Measurements from ENCODE around the gene SYNPR.

SYNPR gene

DNA sequence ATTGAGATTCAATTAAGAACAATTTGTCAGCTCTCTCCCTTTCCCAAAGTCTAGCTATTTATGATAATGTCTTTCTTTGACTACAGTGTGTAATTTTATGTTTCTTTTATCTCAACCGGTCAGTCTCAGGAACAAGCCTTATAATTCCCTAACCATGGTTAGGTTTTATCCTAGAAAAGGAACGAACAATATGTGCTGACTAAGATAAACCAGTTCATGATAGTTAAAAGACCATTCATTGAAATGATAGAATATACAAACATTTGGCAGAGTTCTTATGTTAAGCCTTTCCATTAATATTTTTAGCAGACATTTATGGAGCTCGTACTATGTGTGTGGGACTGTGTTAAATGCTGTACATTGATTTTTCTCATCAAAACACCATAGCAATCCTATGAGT is 106.3 kb downstream of the SYNPR start:
- DNase-seq (ENCODE audit: low read depth, low spot score) = no peak

- DNase-seq (ENCODE audit: low read depth, low spot score) = no peak
Observed at GRCh38 chr3:63385629-63386028, 107.5 kb downstream of the SYNPR start.

GRCh38 chr3:63386568-63386967 is 108.5 kb downstream of the SYNPR start:
- DNase-seq (ENCODE audit: low read depth, low spot score) = no peak

GRCh38 chr3:63387568-63387967 is 109.5 kb downstream of the SYNPR start:
- DNase-seq (ENCODE audit: low read depth, low spot score) = no peak

DNA sequence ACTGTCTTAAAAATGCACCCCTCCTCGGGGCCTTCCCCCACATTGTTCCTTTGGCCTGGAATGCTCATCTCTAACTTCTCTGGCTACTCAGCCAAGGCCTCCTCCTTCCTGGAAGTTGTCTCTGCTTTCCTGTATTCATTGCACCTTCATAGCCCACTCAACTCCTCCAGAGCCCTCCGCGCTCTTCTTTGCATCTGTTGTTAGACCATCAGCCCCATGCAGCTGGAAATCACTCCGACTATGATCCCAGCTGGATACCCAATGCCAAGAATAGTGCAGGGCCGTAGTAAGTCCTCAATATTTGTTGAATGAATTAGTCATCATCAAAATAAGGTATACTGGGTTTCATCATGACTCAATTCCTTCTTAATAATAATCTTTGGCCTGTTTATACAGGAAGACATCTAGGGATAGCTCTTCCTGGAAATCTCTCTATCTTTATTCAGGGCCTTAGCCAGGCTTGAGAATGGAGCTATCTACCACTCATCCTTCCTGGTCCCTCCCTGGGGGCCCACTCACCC is 112.7 kb downstream of the SYNPR start:
- DNase-seq (ENCODE audit: low read depth, low spot score) = peak; percentile 9

- DNase-seq (ENCODE audit: low read depth, low spot score) = no peak
Observed at GRCh38 chr3:63395960-63396359, 117.9 kb downstream of the SYNPR start.

DNA sequence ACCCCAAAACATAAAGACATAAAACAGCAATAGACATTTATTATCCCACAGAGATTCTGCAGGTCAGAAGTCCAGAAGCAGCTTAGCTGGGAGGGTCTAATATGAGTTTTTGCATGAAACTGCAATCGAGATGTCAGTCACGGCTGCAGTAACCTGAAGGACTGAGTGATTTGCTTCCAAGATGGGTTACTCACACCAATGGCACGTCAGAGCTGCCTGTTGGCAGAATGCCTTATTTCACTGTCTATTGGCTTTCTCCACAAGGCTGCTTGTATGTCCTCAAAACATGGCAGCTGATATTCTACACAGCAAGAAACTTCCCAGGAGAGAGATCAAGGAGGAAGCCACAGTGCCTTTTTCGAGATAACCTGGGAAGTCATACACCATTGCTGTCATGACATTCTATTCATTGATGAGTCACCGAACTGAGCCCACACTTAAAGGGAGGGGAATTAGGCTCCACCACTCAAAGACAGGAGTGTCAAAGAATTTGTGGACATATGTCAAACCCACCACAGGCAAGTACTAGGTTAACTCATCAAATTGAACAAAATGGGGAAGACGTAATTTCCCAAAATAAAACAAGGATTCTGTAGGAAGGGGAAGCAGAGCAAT is 122.2 kb downstream of the SYNPR start:
- no peak for DNase-seq (ENCODE audit: low read depth, low spot score)

DNA sequence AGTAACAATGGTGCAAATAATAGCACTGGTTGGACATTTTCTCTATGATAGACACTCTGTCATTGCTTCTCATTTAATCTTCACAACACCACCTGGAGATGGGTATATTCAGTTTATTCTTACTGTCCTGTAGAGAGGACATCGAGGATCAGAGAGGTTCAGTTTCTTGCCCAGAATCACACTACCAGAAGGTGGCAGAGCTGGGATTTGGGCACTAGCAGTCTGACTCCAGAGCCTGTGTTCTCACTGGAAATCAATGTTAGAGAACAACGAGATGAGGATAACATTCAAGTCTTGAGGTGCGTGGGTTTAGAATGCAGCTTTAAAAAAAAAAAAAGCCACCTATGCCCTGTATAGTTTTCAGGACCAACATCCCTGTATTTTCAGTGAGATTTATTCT is 127.8 kb downstream of the SYNPR start:
- DNase-seq (ENCODE audit: low read depth, low spot score) = no peak

DNA sequence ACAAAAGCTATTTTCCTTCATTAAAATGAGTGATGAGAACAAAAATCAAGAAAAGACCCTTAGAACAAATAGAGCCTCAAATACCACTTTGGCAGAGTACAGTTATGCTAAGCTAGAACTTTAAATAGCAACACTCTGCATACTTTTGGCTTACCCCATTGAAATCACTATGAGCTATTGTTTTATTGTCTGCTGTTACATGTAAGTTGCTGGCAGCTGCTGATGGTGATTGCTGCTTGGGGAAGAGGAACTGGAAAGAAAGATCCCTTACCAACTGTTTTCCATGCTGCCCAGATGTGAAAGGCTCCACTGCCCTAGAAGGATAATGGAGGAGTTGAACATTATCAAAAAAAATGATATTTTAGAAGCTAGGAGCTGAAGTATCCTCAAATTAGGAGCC is 135.4 kb downstream of the SYNPR start:
- no peak for DNase-seq (ENCODE audit: low read depth, low spot score)

- DNase-seq (ENCODE audit: low read depth, low spot score) = no peak
Observed at GRCh38 chr3:63414607-63415006, 136.5 kb downstream of the SYNPR start.

DNA sequence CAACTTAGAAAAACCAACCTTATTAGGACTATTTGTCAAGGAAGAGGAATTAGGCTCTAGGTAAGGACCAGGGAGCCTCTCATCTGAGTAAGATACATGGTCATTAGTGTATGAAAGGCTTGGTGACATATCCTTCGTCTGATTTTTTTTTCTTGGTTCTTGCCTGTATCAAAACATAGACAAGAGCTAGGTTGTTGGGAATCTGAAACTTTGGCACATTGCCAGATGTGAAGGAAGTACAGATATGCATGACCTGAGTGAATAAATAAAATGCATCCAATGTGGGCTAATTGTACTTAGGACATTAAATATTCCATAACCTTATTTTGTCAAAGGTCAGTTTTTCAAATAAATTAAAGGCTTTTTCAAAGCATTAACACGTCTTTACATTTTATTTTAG is 151.8 kb downstream of the SYNPR start:
- DNase-seq (ENCODE audit: low read depth, low spot score) = no peak

DNA sequence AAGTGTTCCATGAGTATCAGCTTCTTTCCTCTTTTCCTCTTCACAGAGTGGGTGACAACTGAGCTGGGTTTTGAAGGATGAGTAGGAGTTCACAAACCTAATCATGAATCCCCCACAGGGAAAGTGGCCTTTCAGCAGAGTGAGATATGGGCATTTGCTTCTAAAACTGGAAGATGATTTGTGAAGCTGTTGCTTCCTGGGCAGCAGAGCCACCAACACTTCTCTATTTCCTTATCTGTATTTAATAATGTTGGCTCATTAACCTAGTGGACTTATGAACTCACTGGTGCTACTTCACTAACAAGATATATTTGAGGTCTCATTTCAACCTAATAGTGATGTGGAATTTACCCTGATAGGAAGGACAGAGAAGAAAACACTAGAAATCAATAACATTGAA is 152.8 kb downstream of the SYNPR start:
- DNase-seq (ENCODE audit: low read depth, low spot score) = no peak

DNA sequence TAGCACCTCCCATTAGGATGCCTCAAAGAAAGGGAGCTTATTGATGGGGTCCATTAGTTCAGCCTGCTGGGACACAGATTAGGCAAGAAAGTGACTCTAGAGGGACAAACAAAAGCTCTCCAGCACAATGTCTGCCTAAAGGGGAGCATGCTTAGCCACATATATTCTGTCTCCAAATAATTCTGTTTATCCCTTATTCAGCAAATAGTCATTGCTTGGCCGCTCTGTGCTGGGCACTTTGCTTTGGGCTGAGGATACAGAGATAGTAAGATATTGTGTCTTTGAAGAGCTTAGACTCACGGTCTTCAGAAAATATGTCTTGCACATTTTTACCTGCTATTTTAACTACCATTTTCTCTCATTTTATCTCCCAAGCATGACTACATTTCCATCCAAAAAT is 159.8 kb downstream of the SYNPR start:
- no peak for DNase-seq (ENCODE audit: low read depth, low spot score)

GRCh38 chr3:63438826-63439371 is 160.8 kb downstream of the SYNPR start:
- no peak for DNase-seq (ENCODE audit: low read depth, low spot score)

- DNase-seq (ENCODE audit: low read depth, low spot score) = no peak
Observed at GRCh38 chr3:63441262-63441661, 163.2 kb downstream of the SYNPR start.

- no peak for DNase-seq (ENCODE audit: low read depth, low spot score)
Observed at GRCh38 chr3:63442918-63443317, 164.8 kb downstream of the SYNPR start.

DNA sequence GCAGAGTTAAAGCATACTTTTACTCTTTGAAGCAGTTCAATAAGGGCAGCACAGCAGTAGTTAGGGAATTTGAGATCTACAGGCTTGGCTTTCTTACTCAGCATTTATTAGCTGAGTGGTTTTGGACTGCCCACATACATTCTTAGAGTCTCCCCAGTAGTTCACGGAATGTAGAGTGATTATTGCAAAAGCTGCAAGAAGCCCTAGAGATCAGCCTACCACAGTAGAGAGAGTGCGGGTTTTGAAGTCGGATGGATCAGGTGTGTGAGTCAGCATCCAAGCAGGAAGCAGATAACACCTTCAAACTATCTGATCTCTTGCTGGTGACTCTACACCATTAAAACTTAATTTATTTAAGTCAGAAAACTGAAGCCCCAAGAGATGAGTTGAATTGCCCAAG is 171.9 kb downstream of the SYNPR start:
- DNase-seq (ENCODE audit: low read depth, low spot score) = no peak

DNA sequence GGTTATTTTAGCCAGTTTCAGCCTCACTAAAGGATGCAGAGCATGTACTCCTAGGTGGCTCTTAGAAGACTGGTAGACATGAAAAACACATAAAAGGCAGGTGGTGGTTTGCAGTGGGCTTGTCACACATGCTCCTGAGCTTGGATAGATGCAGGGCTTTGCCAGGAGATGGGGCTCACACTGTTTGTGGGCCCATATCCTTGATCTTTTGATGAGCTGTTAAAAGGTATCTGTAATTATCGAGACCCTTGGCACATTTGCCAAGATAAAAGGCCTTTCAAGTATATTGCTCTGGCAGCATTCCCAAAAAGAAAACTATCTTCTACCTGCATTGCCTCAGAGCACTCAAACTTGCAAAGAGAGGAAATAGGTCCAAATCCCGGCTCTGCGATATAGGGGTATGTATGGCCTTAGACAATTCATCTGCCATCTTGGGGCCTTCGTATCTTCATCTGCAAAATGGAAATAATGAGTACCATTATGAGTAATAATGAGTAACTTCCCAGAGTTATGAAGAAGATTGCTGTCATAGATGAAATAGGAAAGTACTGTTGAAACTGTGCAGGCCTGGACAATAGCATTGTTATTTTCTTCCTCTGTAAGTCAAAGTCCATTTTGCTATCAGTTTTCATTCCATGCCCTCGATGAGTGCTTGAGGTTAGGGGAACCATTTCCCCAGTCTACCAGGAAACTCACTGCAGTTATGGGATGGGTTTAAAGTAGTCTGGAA is 172.7 kb downstream of the SYNPR start:
- no peak for DNase-seq (ENCODE audit: low read depth, low spot score)

GRCh38 chr3:63456901-63457300 is 178.8 kb downstream of the SYNPR start:
- no peak for DNase-seq (ENCODE audit: low read depth, low spot score)

DNA sequence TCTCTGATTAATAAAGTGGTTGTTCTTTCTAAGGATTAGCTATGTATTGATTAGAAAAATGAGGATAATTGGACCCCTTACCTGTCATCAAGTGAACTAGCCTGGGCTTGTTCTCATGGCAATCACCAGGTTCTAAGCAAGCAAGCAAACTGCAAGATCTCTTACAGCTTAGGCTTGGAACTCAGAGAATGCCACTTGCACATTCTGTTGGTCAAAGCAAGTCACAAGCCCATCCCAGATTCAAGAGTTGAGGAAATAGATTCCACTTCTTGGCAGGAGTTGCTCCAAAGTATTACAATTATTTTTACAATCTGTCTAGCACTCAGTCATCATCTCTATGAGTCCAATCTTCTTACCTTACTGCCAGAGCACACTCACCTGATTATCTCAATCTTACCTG is 180.3 kb downstream of the SYNPR start:
- DNase-seq (ENCODE audit: low read depth, low spot score) = no peak

DNA sequence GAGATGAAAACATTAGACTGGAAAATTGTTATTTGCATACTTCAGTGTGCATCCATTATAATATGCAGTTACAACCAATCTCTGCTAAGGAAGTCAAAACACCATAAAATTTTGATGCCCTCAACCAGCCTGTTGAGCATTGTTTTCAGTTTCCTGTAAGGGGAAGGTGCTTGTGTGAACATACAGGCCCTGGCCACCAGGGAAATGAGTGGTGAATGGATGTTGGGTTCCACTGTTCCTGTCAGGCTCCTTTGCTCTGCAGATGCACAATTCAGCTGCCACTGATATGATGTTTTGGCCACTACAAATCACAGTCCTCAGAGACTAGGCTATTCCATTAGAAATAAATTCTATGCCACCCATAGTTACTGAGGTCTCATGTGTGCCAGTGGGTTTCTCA is 184.6 kb downstream of the SYNPR start:
- DNase-seq (ENCODE audit: low read depth, low spot score) = no peak

GRCh38 chr3:63467392-63467791 is 189.3 kb downstream of the SYNPR start:
- DNase-seq (ENCODE audit: low read depth, low spot score) = no peak

GRCh38 chr3:63470745-63471144 is 192.6 kb downstream of the SYNPR start:
- DNase-seq (ENCODE audit: low read depth, low spot score) = no peak

Data from smooth muscle cell of the brain vasculature (primary cell).